GM12878 (cell line): Measurements from ENCODE around the gene POLR3A. TPM values are rescaled to one million over a fixed set of nuclear protein-coding genes. Genes with fewer than 3 reads are reported as not detected.

Experiments
- ATAC-seq: fragments of 200-7000 bp; cut with Tn5 transposase; 3 replicates; pipeline ENCODE4 v1.9.1; 2020; ENCODE audit warnings: mild to moderate bottlenecking, moderate library complexity
- BruUV-seq: library from RNA; stranded (reverse); fragments of 400-500 nt; replicated peaks from 2 replicates; lab custom pipeline; 2021; lab: Mats Ljungman, UMichigan
- CTCF ChIA-PET: fragments of 300-600 bp; sonication (Branson Sonifier 250); formaldehyde crosslinking; extraction: SDS; loops from one replicate; lab custom pipeline; 2021; ENCODE audit warnings: inconsistent platforms; lab: Yijun Ruan, JAX
- POLR2A ChIA-PET: fragments of 350-600 bp; formaldehyde crosslinking; extraction: SDS; loops from one replicate; lab custom pipeline; 2021; ENCODE audit warnings: inconsistent platforms; lab: Charles Lee
- RAD21 ChIA-PET: fragments of 300-600 bp; sonication (Branson Sonifier 250); formaldehyde crosslinking; loops from one replicate; lab custom pipeline; 2023; ENCODE audit warnings: antibody characterized with exemption; ENCODE audit not compliant: unreplicated experiment; lab: Charles Lee
- SMC1A ChIA-PET: fragments of 300-600 bp; sonication (Branson Sonifier 250); formaldehyde crosslinking; loops from one replicate; lab custom pipeline; 2023; ENCODE audit not compliant: unreplicated experiment, uncharacterized antibody; lab: Charles Lee
- DNase-seq: peaks from one replicate; pipeline ENCODE4 v3.0.0-alpha.2; 2011; ENCODE audit warnings: low read depth, low spot score
- FAIRE-seq: peaks from 3 replicates; lab custom pipeline; 2011; peaks lifted over from hg19 to GRCh38; lab: Jason Lieb, UNC
- H2AFZ ChIP-seq: 2 replicates; pipeline ENCODE4 v1.6.0; 2011; ENCODE audit warnings: low read depth, low read length, control low read depth; ENCODE audit not compliant: control insufficient read depth
- H3K27ac ChIP-seq: 2 replicates; pipeline ENCODE4 v1.5.1; 2011; ENCODE audit warnings: control low read depth; ENCODE audit not compliant: control insufficient read depth, insufficient read depth
- H3K27me3 ChIP-seq, 2 experiments: replicated peaks in 1 of 2; 2 replicates each; pipeline versions ENCODE4 v1.6.0 to v1.6.1; 2011; ENCODE audit warnings: low read length in 1 of 2; ENCODE audit not compliant: control insufficient read depth in 2 of 2, insufficient read depth in 2 of 2
- H3K36me3 ChIP-seq, 2 experiments: 2 replicates each; pipeline ENCODE4 v1.5.1; 2011; ENCODE audit warnings: low read length in 1 of 2; ENCODE audit not compliant: control insufficient read depth in 2 of 2, insufficient read depth in 2 of 2
- H3K4me1 ChIP-seq: 2 replicates; pipeline ENCODE4 v1.6.1; 2011; ENCODE audit warnings: mild to moderate bottlenecking, low read length, moderate library complexity, mixed read lengths; ENCODE audit not compliant: control insufficient read depth, insufficient read depth
- H3K4me2 ChIP-seq: 2 replicates; pipeline ENCODE4 v1.6.0; 2011; ENCODE audit warnings: control low read depth; ENCODE audit not compliant: control insufficient read depth, insufficient read depth
- H3K4me3 ChIP-seq: fragments of 200-600 bp; sonication (generic); 2 replicates; pipeline ENCODE4 v1.5.1; 2016
- H3K79me2 ChIP-seq: 2 replicates; pipeline ENCODE4 v1.6.0; 2011; ENCODE audit warnings: low read length; ENCODE audit not compliant: control insufficient read depth, insufficient read depth
- H3K9ac ChIP-seq: 2 replicates; pipeline ENCODE4 v1.8.0; 2011; ENCODE audit warnings: low read length, control low read depth, mixed read lengths; ENCODE audit not compliant: control insufficient read depth, insufficient read depth
- H3K9me3 ChIP-seq: replicated peaks from 3 replicates; pipeline ENCODE4 v1.5.1; 2011; ENCODE audit warnings: mild to moderate bottlenecking, low read length; ENCODE audit not compliant: control insufficient read depth, insufficient read depth
- H4K20me1 ChIP-seq: 2 replicates; pipeline ENCODE4 v1.6.0; 2011; ENCODE audit not compliant: control insufficient read depth, insufficient read depth
- BCLAF1 ChIP-seq: fragments of 450-650 bp; IDR thresholded peaks from 2 replicates; pipeline ENCODE4 v1.6.1; 2017; ENCODE audit warnings: antibody characterized with exemption, mild to moderate bottlenecking, moderate library complexity
- CBFB ChIP-seq: IDR thresholded peaks from 2 replicates; pipeline ENCODE4 v1.6.1; 2016; ENCODE audit warnings: antibody characterized with exemption, low read depth
- FOXK2 ChIP-seq: fragments of 450-650 bp; IDR thresholded peaks from 2 replicates; pipeline ENCODE4 v1.6.1; 2017; ENCODE audit warnings: mild to moderate bottlenecking, moderate library complexity
- GABPA ChIP-seq: IDR thresholded peaks from 2 replicates; pipeline ENCODE4 v1.6.1; 2014; ENCODE audit warnings: antibody characterized with exemption, low read depth, mild to moderate bottlenecking, inconsistent platforms
- IKZF1 ChIP-seq: fragments of 450-650 bp; conservative IDR thresholded peaks from 2 replicates; pipeline ENCODE4 v1.6.1; 2017; ENCODE audit warnings: antibody characterized with exemption, mild to moderate bottlenecking
- IKZF2 ChIP-seq, 2 experiments: fragments of 450-650 bp; IDR thresholded peaks; 2 replicates each; pipeline ENCODE4 v1.6.1; 2017; ENCODE audit warnings: mild to moderate bottlenecking in 2 of 2, moderate library complexity in 2 of 2
- MTA2 ChIP-seq: fragments of 450-650 bp; IDR thresholded peaks from 2 replicates; pipeline ENCODE4 v1.6.1; 2016; ENCODE audit warnings: low read depth, mild to moderate bottlenecking, moderate library complexity
- MTA3 ChIP-seq: IDR thresholded peaks from 2 replicates; pipeline ENCODE4 v1.6.1; 2012; ENCODE audit warnings: low read length, inconsistent platforms, borderline replicate concordance
- PAX8 ChIP-seq: fragments of 450-650 bp; IDR thresholded peaks from 2 replicates; pipeline ENCODE4 v1.6.1; 2017; ENCODE audit warnings: mild to moderate bottlenecking, moderate library complexity
- PML ChIP-seq: IDR thresholded peaks from 2 replicates; pipeline ENCODE4 v1.6.1; 2012; ENCODE audit warnings: low read length, inconsistent platforms
- POLR2AphosphoS2 ChIP-seq: IDR thresholded peaks from 2 replicates; pipeline ENCODE4 v1.6.1; 2011; ENCODE audit warnings: low read depth, mild to moderate bottlenecking, low read length, improper control_type of control experiment, moderate library complexity
- POLR2AphosphoS5 ChIP-seq: IDR thresholded peaks from 2 replicates; pipeline ENCODE4 v1.6.1; 2011; ENCODE audit warnings: mild to moderate bottlenecking, low read length, inconsistent platforms
- RCOR1 ChIP-seq: conservative IDR thresholded peaks from 2 replicates; pipeline ENCODE4 v1.6.1; 2012; ENCODE audit warnings: low read depth, low read length, improper control_type of control experiment
- SIX5 ChIP-seq: IDR thresholded peaks from 2 replicates; pipeline ENCODE4 v1.6.1; 2011; ENCODE audit warnings: mild to moderate bottlenecking, low read depth, low read length, moderate library complexity; ENCODE audit not compliant: severe bottlenecking
- SMAD5 ChIP-seq: IDR thresholded peaks from 2 replicates; pipeline ENCODE4 v1.6.1; 2016; ENCODE audit warnings: antibody characterized with exemption, low read depth
- STAT1 ChIP-seq: fragments of 450-650 bp; conservative IDR thresholded peaks from 2 replicates; pipeline ENCODE4 v1.6.1; 2014; ENCODE audit warnings: antibody characterized with exemption, mild to moderate bottlenecking
- USF2 ChIP-seq: IDR thresholded peaks from 2 replicates; pipeline ENCODE4 v1.6.1; 2011; ENCODE audit warnings: low read depth, low read length, improper control_type of control experiment, borderline replicate concordance
- ZNF207 ChIP-seq: fragments of 450-650 bp; IDR thresholded peaks from 2 replicates; pipeline ENCODE4 v1.6.1; 2014; ENCODE audit warnings: antibody characterized with exemption, mild to moderate bottlenecking, borderline replicate concordance
- ZNF622 ChIP-seq: fragments of 450-650 bp; IDR thresholded peaks from 2 replicates; pipeline ENCODE4 v1.6.1; 2017; ENCODE audit warnings: mild to moderate bottlenecking, inconsistent platforms
- WGBS: methylation state at CpG from one replicate; pipeline ENCODE4 v1.1.6; 2016; ENCODE audit warnings: low lambda C conversion rate; ENCODE audit not compliant: insufficient replicate concordance, insufficient coverage; ENCODE audit errors: missing lambda C conversion rate; 5-methylcytosine and 5-hydroxymethylcytosine counted together
- in situ Hi-C: fragments of 300-500 bp; cut with MboI; formaldehyde crosslinking; loops from 9 replicates; pipeline ENCODE4 v1.14.3; 2018; ENCODE audit warnings: mixed read lengths
- intact Hi-C: fragments of 100-400 bp; cut with micrococcal nuclease; formaldehyde crosslinking; loops from one replicate; pipeline ENCODE4 v1.14.2; 2022; ENCODE audit not compliant: unreplicated experiment
- polyA plus RNA-seq, 11 experiments: library from polyadenylated mRNA; depleted of rRNA in 4 of 11; unstranded in 6 of 11; stranded (reverse) in 5 of 11; fragments of >200 nt; fragmentation: Nextera tagmentation in 4 of 11; fragmentation: Illumina TruSeq in 1 of 11; extraction: Ambion mirVana in 4 of 11; extraction: Trizol in 1 of 11; gene quantifications; 1 replicate in 1 of 11; 2 replicates in 10 of 11; pipeline versions ENCODE4 v1.2.1 to v1.2.3, GENCODE V29; 2011 to 2016; ENCODE audit warnings: inconsistent platforms in 2 of 11, missing spikeins in 2 of 11, low read depth in 1 of 11
- total RNA-seq, 4 experiments: library from RNA; depleted of rRNA in 3 of 4; stranded (reverse); fragments of >200 nt in 3 of 4; fragmentation: Illumina TruSeq in 1 of 4; extraction: Trizol in 1 of 4; gene quantifications; 2 replicates each; pipeline versions ENCODE4 v1.2.1 to v1.2.3, GENCODE V29; 2013 to 2021
- TF ChIP-seq, protein P1 (sequence below), 3 experiments: IDR thresholded peaks in 2 of 3; conservative IDR thresholded peaks in 1 of 3; 2 replicates each; pipeline ENCODE4 v1.5.1; 2011; ENCODE audit warnings: low read depth in 3 of 3, low read length in 3 of 3, mild to moderate bottlenecking in 3 of 3, control low read depth in 2 of 3, moderate library complexity in 2 of 3, inconsistent platforms in 1 of 3, mixed read lengths in 1 of 3; ENCODE audit not compliant: control insufficient read depth in 2 of 3, insufficient read depth in 1 of 3; ENCODE audit errors: extremely low read depth in 1 of 3

The POLR3A gene
- total and polyA plus RNA-seq, 10 of the 15 experiments (the other 5 are each of a cell fraction or from before 2014, with no cell fraction given): 5.4 to 20.4 (median 14.4) TPM

GRCh38 chr10:78038791-78039547, 9.7 kb upstream of the POLR3A start (continued):
- TF ChIP-seq, protein P1, sequence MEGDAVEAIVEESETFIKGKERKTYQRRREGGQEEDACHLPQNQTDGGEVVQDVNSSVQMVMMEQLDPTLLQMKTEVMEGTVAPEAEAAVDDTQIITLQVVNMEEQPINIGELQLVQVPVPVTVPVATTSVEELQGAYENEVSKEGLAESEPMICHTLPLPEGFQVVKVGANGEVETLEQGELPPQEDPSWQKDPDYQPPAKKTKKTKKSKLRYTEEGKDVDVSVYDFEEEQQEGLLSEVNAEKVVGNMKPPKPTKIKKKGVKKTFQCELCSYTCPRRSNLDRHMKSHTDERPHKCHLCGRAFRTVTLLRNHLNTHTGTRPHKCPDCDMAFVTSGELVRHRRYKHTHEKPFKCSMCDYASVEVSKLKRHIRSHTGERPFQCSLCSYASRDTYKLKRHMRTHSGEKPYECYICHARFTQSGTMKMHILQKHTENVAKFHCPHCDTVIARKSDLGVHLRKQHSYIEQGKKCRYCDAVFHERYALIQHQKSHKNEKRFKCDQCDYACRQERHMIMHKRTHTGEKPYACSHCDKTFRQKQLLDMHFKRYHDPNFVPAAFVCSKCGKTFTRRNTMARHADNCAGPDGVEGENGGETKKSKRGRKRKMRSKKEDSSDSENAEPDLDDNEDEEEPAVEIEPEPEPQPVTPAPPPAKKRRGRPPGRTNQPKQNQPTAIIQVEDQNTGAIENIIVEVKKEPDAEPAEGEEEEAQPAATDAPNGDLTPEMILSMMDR (IDR thresholded peaks at IDR 0.05 in 2 of 3, conservative IDR thresholded peaks at IDR 0.05 in 1 of 3; ENCODE audit: control insufficient read depth in 2 of 3, extremely low read depth in 1 of 3, insufficient read depth in 1 of 3, low read depth in 3 of 3, low read length in 3 of 3): no peak
- no peak for TF ChIP-seq RCOR1
- no peak for TF ChIP-seq STAT1
- no peak for TF ChIP-seq CBFB
- no peak for TF ChIP-seq IKZF2 (IDR thresholded peaks at IDR 0.05)
- TF ChIP-seq GABPA: no peak
- TF ChIP-seq ZNF207: no peak
- no peak for TF ChIP-seq POLR2AphosphoS5

- POLR2A ChIA-PET: no interaction called here
- peak overlapping the region; percentile 9; the same call in 1 of the 2 replicates for H3K4me3 ChIP-seq
- TF ChIP-seq PML: no peak
- TF ChIP-seq SIX5: no peak
- no peak for TF ChIP-seq ZNF622
- TF ChIP-seq IKZF1: no peak
- no peak for TF ChIP-seq USF2
- no peak for TF ChIP-seq SMAD5
- no peak for TF ChIP-seq BCLAF1
- no peak for TF ChIP-seq POLR2AphosphoS2
- no peak for TF ChIP-seq MTA2
- TF ChIP-seq MTA3: no peak
- TF ChIP-seq FOXK2: no peak
- TF ChIP-seq PAX8: no peak
These were observed 8.8 kb upstream of the POLR3A start for GRCh38 chr10:78038105-78038504.

More at GRCh38 chr10:78038105-78038504, 8.8 kb upstream of the POLR3A start:
- no peak overlapping the region for H3K9ac ChIP-seq
- peaks cover 66% of the 10 kb centered on the region for H3K79me2 ChIP-seq
- ChIA-PET CTCF (interaction anchor here (3.6 kb wide), 1 partner anchor 8 kb away, joined by 25 read pairs; no protein-coding TSS in a partner anchor), RAD21 (no interaction called here), SMC1A (interaction anchor here (3.1 kb wide), 1 partner anchor 8 kb away, joined by 16 read pairs; no protein-coding TSS in a partner anchor)
- WGBS: 53% methylated on average over 2 of the region's 2 CpGs
- H3K27ac ChIP-seq: no peak overlapping the region
- no peaks in the 10 kb centered on the region for H3K27me3 ChIP-seq
- H3K4me2 ChIP-seq: 0 out of 2 replicates have a peak overlapping the region, but pooled peaks have one; percentile 23
- FAIRE-seq (no peak), ATAC-seq (no peak), DNase-seq (no peak)
- peaks cover 7% of the 10 kb centered on the region for H3K4me1 ChIP-seq
- in situ Hi-C loops (no loop called here), intact Hi-C loops (no loop called here)
- BruUV-seq: no TSS peak
- no peak overlapping the region for H2AFZ ChIP-seq
- H3K9me3 ChIP-seq: no peaks in the 10 kb centered on the region
- H4K20me1 ChIP-seq: peaks cover 30% of the 10 kb centered on the region
- peaks cover 40 to 57% of the 10 kb centered on the region in 2 experiments for H3K36me3 ChIP-seq
